ENCODE data around the gene ZNF438. TPM values are rescaled to one million over a fixed set of nuclear protein-coding genes. Genes with fewer than 3 reads are reported as not detected.

ZNF438 gene
- polyA plus RNA-seq, 1 experiment = 5.0 TPM

DNA sequence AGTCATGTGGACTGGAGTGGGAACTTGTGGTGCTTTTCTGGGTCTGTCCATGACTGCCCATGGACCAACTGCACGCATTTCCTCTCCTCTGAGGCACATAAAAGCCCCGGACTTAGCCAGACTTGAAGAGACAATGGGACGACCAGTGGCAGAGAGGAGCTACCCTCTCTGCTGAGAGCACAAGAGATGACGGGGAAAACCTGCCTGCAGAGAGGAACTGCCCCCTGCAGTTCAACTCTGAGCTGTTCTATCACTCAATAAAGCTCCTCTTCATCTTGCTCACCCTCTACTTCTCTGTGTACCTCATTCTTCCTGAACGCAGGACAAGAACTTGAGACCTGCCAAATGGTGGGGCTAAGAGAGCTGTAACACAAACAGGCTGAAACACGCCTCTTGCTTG, 184.5 kb downstream of the ZNF438 start:
- no peaks in the 10 kb centered on the region for H3K27me3 ChIP-seq (ENCODE audit: control insufficient read depth, insufficient read depth, low read length)
- TF ChIP-seq, protein P1, sequence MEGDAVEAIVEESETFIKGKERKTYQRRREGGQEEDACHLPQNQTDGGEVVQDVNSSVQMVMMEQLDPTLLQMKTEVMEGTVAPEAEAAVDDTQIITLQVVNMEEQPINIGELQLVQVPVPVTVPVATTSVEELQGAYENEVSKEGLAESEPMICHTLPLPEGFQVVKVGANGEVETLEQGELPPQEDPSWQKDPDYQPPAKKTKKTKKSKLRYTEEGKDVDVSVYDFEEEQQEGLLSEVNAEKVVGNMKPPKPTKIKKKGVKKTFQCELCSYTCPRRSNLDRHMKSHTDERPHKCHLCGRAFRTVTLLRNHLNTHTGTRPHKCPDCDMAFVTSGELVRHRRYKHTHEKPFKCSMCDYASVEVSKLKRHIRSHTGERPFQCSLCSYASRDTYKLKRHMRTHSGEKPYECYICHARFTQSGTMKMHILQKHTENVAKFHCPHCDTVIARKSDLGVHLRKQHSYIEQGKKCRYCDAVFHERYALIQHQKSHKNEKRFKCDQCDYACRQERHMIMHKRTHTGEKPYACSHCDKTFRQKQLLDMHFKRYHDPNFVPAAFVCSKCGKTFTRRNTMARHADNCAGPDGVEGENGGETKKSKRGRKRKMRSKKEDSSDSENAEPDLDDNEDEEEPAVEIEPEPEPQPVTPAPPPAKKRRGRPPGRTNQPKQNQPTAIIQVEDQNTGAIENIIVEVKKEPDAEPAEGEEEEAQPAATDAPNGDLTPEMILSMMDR (IDR thresholded peaks at IDR 0.05; ENCODE audit: low read depth, low read length) = no peak
- H3K4me3 ChIP-seq (ENCODE audit: low read depth, low read length) = no peak overlapping the region
- H3K9me3 ChIP-seq (ENCODE audit: control insufficient read depth, insufficient read depth, low read length) = peaks cover 4% of the 10 kb centered on the region; the same call in 1 of the 2 replicates
- CTCF ChIA-PET = no interaction called here
- DNase-seq (ENCODE audit: low read depth, low spot score) = no peak
- POLR2A ChIA-PET = no interaction called here
- no peak overlapping the region for H3K27ac ChIP-seq (ENCODE audit: low read depth, low read length)

DNA sequence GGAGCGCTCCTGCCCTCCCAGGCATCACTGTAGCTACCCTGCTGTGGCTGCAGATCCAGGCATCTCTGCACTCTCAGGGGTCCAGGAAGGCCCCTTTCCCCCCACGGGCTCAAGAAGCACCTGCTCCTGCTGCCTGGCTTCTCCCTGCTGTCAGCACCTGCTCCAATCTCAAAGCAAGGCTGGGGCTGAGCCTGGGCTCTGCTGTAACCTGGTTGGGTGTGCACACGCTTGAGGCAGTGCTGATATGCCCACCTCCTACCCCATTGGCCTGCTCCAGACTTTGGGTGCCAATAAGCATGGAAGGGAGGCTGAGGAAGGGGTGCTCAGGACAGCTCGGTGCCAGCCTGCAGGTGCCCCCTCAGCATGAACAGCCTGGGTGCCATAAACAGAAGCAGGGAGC, 185.0 kb downstream of the ZNF438 start:
- peaks cover 4% of the 10 kb centered on the region; the same call in 1 of the 2 replicates for H3K9me3 ChIP-seq (ENCODE audit: control insufficient read depth, insufficient read depth, low read length)
- TF ChIP-seq, protein P1 (IDR thresholded peaks at IDR 0.05; ENCODE audit: low read depth, low read length) = no peak
- H3K27me3 ChIP-seq (ENCODE audit: control insufficient read depth, insufficient read depth, low read length) = no peaks in the 10 kb centered on the region
- H3K4me3 ChIP-seq (ENCODE audit: low read depth, low read length) = no peak overlapping the region
- ChIA-PET POLR2A (interaction anchor here (0.6 kb wide), 1 partner anchor 117 kb away, joined by 3 read pairs; no protein-coding TSS in a partner anchor), CTCF (no interaction called here)
- no peak overlapping the region for H3K27ac ChIP-seq (ENCODE audit: low read depth, low read length)
- no peak for DNase-seq (ENCODE audit: low read depth, low spot score)

DNA sequence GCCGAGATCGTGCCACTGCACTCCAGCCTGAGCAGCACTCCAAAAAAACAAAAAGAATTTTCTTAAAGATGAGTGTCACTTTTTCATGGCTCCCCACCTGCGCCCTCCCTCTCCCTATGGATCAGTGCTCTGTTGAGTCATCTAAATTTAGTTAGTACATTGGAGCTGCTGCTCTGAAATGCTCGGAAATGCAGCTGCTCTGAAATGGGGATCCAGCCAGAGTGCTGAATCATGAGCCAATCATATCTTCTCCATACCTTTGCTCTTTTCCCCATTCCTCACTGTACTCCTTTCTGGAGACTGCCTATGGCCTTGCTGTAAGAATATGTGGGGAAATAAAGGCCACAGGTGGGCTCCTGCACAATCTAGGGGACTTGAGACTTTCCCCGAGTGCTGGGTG, 188.8 kb downstream of the ZNF438 start:
- H3K27me3 ChIP-seq (ENCODE audit: control insufficient read depth, insufficient read depth, low read length) = no peaks in the 10 kb centered on the region
- no peak overlapping the region for H3K27ac ChIP-seq (ENCODE audit: low read depth, low read length)
- ChIA-PET CTCF (no interaction called here), POLR2A (no interaction called here)
- no peak overlapping the region for H3K4me3 ChIP-seq (ENCODE audit: low read depth, low read length)
- TF ChIP-seq, protein P1 (IDR thresholded peaks at IDR 0.05; ENCODE audit: low read depth, low read length) = no peak
- peaks cover 4% of the 10 kb centered on the region; the same call in 1 of the 2 replicates for H3K9me3 ChIP-seq (ENCODE audit: control insufficient read depth, insufficient read depth, low read length)
- no peak for DNase-seq (ENCODE audit: low read depth, low spot score)

DNA sequence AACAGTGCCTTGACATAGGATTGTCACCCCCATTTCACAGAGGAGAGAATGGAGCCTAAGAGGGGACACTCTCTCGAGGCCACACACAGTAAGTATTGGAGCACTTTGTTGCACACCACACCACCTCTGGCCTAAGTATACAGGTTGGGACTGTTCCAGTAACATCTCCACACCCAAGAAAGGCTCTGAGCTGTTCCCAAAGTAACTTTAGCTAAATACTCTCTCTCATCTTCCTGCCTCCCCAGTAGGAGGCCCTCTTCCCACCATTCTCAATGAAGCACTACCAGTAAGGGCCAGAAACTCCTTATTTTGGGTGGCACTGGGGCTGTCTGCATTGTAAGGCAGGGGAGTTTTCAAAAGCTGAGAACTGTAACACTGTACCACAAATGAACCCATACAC, 189.5 kb downstream of the ZNF438 start:
- no peak for DNase-seq (ENCODE audit: low read depth, low spot score)
- Histone ChIP-seq H3K27me3 (ENCODE audit: control insufficient read depth, insufficient read depth, low read length) (no peaks in the 10 kb centered on the region), H3K9me3 (ENCODE audit: control insufficient read depth, insufficient read depth, low read length) (no peaks in the 10 kb centered on the region; the same call in 1 of the 2 replicates), H3K27ac (ENCODE audit: low read depth, low read length) (no peak overlapping the region), H3K4me3 (ENCODE audit: low read depth, low read length) (no peak overlapping the region)
- TF ChIP-seq, protein P1 (IDR thresholded peaks at IDR 0.05; ENCODE audit: low read depth, low read length) = no peak
- ChIA-PET POLR2A (no interaction called here), CTCF (no interaction called here)

DNA sequence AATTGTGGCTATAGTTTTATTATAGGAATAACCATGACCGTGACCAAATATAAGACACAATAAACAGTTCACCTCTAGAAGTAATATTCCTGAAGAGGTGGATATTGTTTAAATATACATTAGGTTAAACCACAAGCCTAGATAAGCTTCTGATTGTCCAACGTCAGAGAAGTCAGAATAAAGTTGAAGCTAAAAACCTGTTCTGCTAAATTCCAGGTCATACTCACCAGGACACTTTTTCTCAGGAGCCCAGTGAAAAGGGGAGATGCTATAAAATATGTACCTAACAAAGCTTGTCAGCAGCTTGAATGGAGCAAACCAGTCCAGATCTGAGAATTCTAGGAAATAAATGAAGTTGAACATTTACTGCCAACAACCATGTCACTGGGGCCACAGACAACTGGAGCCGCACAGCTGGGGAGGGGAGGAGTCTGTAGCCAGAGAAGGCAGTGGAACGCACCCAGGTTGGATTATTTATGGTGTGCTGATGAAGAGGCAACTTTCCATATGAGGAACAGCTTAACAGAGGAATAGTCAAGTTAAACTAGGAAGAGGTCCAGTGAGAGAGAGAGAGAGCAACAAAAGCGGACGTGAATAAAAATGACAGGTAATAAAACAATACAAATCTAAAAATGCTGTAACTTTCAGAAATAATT, 191.1 kb downstream of the ZNF438 start:
- no peak for DNase-seq (ENCODE audit: low read depth, low spot score)
- Histone ChIP-seq H3K9me3 (ENCODE audit: control insufficient read depth, insufficient read depth, low read length) (no peaks in the 10 kb centered on the region), H3K4me3 (ENCODE audit: low read depth, low read length) (no peak overlapping the region), H3K27ac (ENCODE audit: low read depth, low read length) (no peak overlapping the region), H3K27me3 (ENCODE audit: control insufficient read depth, insufficient read depth, low read length) (no peaks in the 10 kb centered on the region)
- POLR2A ChIA-PET = no interaction called here
- TF ChIP-seq, protein P1 (IDR thresholded peaks at IDR 0.05; ENCODE audit: low read depth, low read length) = no peak
- CTCF ChIA-PET = interaction anchor here (0.7 kb wide), 1 partner anchor 102 kb away, joined by 6 read pairs; no protein-coding TSS in a partner anchor
